Epithelial cell of esophagus (primary cell): ENCODE measurements around the gene TMEM18.
A peak's percentile ranks its signal among the peaks of the same experiment; 100 is the strongest.

ENCODE experiments used
- DNase-seq: peaks from one replicate; pipeline ENCODE4 v3.0.0; 2010; ENCODE audit warnings: low read depth
- H3K4me3 ChIP-seq: 2 replicates; pipeline ENCODE4 v1.5.1; 2011; ENCODE audit warnings: mild to moderate bottlenecking, low read length, control low read depth
- TF ChIP-seq, protein P1 (sequence below): IDR thresholded peaks from 2 replicates; pipeline ENCODE4 v1.5.1; 2011; ENCODE audit warnings: low read depth, mild to moderate bottlenecking, low read length, control low read depth, inconsistent platforms; ENCODE audit not compliant: insufficient read depth; ENCODE audit errors: missing control alignments

Gene TMEM18

GRCh38 chr2:667332-667999 lies 9.7 kb downstream of the TMEM18 start:
- peak; percentile 79 for DNase-seq
- TF ChIP-seq, protein P1, sequence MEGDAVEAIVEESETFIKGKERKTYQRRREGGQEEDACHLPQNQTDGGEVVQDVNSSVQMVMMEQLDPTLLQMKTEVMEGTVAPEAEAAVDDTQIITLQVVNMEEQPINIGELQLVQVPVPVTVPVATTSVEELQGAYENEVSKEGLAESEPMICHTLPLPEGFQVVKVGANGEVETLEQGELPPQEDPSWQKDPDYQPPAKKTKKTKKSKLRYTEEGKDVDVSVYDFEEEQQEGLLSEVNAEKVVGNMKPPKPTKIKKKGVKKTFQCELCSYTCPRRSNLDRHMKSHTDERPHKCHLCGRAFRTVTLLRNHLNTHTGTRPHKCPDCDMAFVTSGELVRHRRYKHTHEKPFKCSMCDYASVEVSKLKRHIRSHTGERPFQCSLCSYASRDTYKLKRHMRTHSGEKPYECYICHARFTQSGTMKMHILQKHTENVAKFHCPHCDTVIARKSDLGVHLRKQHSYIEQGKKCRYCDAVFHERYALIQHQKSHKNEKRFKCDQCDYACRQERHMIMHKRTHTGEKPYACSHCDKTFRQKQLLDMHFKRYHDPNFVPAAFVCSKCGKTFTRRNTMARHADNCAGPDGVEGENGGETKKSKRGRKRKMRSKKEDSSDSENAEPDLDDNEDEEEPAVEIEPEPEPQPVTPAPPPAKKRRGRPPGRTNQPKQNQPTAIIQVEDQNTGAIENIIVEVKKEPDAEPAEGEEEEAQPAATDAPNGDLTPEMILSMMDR, result peak; percentile 70
- no peak overlapping the region for H3K4me3 ChIP-seq

DNA sequence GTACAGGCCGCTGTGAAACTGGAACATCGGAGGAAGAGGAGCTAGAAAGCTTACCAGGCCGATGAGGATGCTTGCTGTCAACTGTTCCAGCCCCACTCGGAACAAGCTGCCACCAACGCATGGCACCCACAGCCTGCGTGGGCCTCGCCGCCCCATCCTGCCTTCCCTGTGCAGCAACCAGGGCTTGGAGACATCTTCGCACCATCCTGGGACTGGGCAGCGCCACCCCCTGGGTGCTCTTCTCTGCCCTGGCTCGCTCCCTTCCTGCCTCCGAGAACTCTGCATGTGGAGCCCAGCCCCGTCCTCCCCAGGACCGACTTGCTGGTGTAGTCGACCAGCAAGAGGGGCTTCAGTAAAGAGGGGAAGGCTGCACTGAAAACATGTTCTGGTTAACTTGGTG lies 10.8 kb downstream of the TMEM18 start:
- H3K4me3 ChIP-seq, result no peak overlapping the region
- TF ChIP-seq, protein P1, result no peak
- DNase-seq, result no peak

- no peak for DNase-seq
- no peak overlapping the region for H3K4me3 ChIP-seq
- TF ChIP-seq, protein P1, result no peak
Measured at GRCh38 chr2:665340-666073, 11.7 kb downstream of the TMEM18 start.

DNA sequence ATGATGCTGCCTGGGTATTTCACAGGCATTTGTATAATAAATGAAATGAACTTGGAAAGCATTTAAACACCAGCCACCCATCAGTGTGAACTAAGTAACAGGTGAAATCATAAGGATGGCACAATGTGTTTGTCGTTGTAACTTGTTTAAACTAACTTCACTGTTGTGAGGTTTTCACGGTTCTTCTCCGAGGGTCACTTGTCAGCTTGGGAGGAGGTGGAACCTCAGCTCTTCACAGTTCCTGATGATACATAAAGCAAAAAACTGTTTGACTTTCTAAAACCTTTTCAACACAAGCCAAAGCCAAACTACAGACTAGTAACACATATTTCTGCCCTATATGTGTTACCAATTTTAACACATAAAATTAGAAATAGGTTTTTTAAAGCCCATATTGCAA lies 13.1 kb downstream of the TMEM18 start:
- TF ChIP-seq, protein P1, result no peak
- H3K4me3 ChIP-seq, result no peak overlapping the region
- DNase-seq, result no peak

DNA sequence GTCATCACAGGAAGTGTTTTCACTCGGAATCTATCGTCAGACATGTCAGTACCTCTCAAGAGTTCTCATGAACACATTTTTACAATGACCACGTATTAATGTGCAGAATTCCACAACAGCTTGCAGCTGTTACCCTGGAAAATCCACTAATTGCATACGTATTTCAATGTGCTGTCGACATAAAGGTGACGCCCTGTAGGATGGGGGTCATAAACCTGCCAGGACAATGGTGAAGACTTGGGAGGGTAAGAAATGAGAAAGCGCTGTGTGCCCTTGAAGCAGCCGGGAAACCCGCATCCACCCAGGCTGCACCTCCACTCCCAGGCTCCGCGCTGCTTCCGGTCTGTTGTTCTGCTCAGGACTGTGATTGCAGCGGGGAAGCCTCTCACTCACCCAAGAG lies 14.0 kb downstream of the TMEM18 start:
- no peak overlapping the region for H3K4me3 ChIP-seq
- no peak for DNase-seq
- TF ChIP-seq, protein P1, result no peak

GRCh38 chr2:661360-661635 lies 15.9 kb downstream of the TMEM18 start:
- no peak overlapping the region for H3K4me3 ChIP-seq
- TF ChIP-seq, protein P1, result no peak
- DNase-seq, result no peak

- TF ChIP-seq, protein P1, result no peak
- H3K4me3 ChIP-seq, result no peak overlapping the region
- no peak for DNase-seq
Measured at GRCh38 chr2:660586-661359, 16.4 kb downstream of the TMEM18 start.
